ENCODE data around the gene NLGN1.

NLGN1 gene

DNA sequence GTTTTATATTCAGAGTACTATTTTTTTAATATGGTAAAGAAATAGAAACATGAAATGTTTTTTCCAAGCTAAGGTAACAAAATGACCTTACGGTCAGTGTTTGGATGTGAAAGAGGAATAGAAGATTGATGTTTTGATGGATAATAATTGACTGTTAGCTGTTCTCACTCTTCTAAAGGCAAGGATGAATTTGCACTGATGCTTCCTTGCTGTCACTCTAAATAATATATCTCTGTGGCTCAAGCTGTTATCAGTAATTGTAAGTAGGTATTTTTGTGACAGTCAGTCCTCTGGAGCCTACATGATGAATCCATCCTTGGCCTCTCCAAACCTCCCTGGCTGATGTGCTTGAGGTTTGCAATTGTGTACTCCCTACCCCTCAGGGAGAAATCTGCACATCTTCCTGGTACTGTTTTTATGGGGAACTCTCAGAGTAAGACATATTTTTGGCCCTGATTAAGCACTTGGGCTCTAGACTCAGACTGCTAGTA is 283.7 kb downstream of the NLGN1 start:
- TF ChIP-seq, protein P1, sequence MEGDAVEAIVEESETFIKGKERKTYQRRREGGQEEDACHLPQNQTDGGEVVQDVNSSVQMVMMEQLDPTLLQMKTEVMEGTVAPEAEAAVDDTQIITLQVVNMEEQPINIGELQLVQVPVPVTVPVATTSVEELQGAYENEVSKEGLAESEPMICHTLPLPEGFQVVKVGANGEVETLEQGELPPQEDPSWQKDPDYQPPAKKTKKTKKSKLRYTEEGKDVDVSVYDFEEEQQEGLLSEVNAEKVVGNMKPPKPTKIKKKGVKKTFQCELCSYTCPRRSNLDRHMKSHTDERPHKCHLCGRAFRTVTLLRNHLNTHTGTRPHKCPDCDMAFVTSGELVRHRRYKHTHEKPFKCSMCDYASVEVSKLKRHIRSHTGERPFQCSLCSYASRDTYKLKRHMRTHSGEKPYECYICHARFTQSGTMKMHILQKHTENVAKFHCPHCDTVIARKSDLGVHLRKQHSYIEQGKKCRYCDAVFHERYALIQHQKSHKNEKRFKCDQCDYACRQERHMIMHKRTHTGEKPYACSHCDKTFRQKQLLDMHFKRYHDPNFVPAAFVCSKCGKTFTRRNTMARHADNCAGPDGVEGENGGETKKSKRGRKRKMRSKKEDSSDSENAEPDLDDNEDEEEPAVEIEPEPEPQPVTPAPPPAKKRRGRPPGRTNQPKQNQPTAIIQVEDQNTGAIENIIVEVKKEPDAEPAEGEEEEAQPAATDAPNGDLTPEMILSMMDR (IDR thresholded peaks at IDR 0.05; ENCODE audit: low read depth, low read length): no peak
- TF ChIP-seq MAX (IDR thresholded peaks at IDR 0.05; ENCODE audit: low read depth, low read length) (no peak), MYC (IDR thresholded peaks at IDR 0.05; ENCODE audit: low read depth, low read length) (no peak), POLR2A (IDR thresholded peaks at IDR 0.05; ENCODE audit: extremely low read depth, insufficient read length) (no peak)
- no peak overlapping the region for H3K4me3 ChIP-seq (ENCODE audit: low read depth, low read length)
- no peak for DNase-seq (ENCODE audit: low read depth)

DNA sequence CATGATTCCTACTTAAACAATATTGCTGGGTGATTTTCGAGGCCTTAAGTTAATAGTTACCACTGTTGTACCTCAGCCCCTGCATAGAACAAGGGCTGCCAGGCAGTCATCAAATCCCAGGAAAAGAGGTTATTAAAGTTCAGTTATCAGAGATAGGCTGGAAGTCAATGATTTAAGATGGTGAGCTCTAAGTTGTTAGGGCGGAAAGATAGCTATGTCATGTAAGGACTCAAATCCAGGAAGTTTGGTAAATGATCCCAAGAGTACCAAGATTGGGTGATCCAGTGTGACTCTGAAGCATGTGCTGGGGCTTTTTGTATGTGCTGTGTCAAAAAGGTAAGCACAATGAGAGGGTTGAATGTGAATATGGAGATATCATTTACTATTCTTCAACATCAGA is 287.9 kb downstream of the NLGN1 start:
- H3K4me3 ChIP-seq (ENCODE audit: low read depth, low read length): no peak overlapping the region
- TF ChIP-seq MAX (IDR thresholded peaks at IDR 0.05; ENCODE audit: low read depth, low read length) (no peak), POLR2A (IDR thresholded peaks at IDR 0.05; ENCODE audit: extremely low read depth, insufficient read length) (no peak), MYC (IDR thresholded peaks at IDR 0.05; ENCODE audit: low read depth, low read length) (no peak)
- TF ChIP-seq, protein P1 (IDR thresholded peaks at IDR 0.05; ENCODE audit: low read depth, low read length): no peak
- DNase-seq (ENCODE audit: low read depth): no peak

- no peak overlapping the region for H3K4me3 ChIP-seq (ENCODE audit: low read depth, low read length)
- TF ChIP-seq MAX (IDR thresholded peaks at IDR 0.05; ENCODE audit: low read depth, low read length) (no peak), POLR2A (IDR thresholded peaks at IDR 0.05; ENCODE audit: extremely low read depth, insufficient read length) (no peak), MYC (IDR thresholded peaks at IDR 0.05; ENCODE audit: low read depth, low read length) (no peak)
- TF ChIP-seq, protein P1 (IDR thresholded peaks at IDR 0.05; ENCODE audit: low read depth, low read length): no peak
- DNase-seq (ENCODE audit: low read depth): no peak
Observed at GRCh38 chr3:173688216-173688842, 290.8 kb downstream of the NLGN1 start.

GRCh38 chr3:173690542-173691180 is 293.1 kb downstream of the NLGN1 start:
- DNase-seq (ENCODE audit: low read depth): no peak
- no peak for TF ChIP-seq POLR2A (IDR thresholded peaks at IDR 0.05; ENCODE audit: extremely low read depth, insufficient read length)
- TF ChIP-seq MAX (IDR thresholded peaks at IDR 0.05; ENCODE audit: low read depth, low read length): no peak
- TF ChIP-seq MYC (IDR thresholded peaks at IDR 0.05; ENCODE audit: low read depth, low read length): no peak
- TF ChIP-seq, protein P1 (IDR thresholded peaks at IDR 0.05; ENCODE audit: low read depth, low read length): no peak
- H3K4me3 ChIP-seq (ENCODE audit: low read depth, low read length): no peak overlapping the region

DNA sequence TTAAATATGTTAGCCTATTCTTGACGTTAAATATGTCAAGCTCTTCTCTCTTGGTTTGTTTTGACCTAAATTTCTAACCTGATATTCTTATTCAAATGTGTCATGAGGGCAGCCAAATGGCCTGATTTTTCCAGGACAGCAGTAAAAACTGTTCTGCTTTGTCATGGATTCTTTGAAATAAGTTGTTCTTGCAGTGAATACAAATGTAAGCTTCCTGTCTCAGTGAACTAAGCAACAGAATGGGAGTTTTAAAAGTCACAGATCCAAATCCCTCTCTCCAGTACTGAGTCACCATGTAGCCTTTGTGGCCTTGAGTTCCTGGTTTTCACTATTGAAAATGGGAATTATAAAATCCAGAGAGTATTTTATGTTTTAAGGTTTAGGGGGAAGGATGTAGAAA is 301.8 kb downstream of the NLGN1 start:
- DNase-seq (ENCODE audit: low read depth): no peak

More for the DNA sequence above, 301.8 kb downstream of the NLGN1 start:
- TF ChIP-seq POLR2A (IDR thresholded peaks at IDR 0.05; ENCODE audit: extremely low read depth, insufficient read length) (no peak), MYC (IDR thresholded peaks at IDR 0.05; ENCODE audit: low read depth, low read length) (no peak), MAX (IDR thresholded peaks at IDR 0.05; ENCODE audit: low read depth, low read length) (no peak)
- TF ChIP-seq, protein P1 (IDR thresholded peaks at IDR 0.05; ENCODE audit: low read depth, low read length): no peak
- H3K4me3 ChIP-seq (ENCODE audit: low read depth, low read length): no peak overlapping the region

All from NB4 (cell line).